ENCODE measurements around the gene RND2.

DNA sequence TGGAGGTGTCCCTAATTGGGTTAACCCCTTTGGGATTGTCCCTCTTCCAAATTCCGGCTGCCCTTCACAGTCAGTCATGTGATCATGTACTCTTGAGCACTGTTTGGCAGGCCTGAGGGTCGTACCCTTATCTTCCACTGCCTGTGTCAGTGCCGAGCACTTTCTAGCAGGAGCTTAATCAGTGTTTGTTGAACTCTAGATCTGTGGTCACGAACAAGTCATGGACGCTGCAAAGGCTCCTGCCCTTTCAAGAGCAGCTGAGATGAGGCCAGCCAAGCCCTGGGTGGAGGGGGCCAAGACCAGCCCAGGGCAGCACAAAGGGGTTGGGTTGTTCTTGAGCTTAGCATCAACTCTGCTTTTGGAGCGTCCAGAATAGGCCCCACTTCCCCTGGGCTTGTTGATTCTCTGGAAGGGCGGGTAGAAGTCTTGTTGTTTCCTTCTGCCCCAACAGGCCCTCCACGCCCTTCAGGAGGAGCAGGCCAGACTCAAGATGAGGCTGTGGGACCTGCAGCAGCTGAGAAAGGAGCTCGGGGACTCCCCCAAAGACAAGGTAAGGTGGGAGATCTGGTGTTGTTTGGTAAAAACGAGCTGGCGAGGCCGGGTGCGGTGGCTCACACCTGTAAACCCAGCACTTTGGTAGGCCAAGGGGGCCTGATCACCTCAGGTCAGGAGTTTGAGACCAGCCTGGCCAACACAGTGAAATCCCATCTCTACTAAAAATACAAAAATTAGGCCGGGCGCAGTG lies 13.1 kb upstream of the RND2 start:
- no peak for TF ChIP-seq POLR2A (IDR thresholded peaks at IDR 0.05)
- TF ChIP-seq, protein P1, sequence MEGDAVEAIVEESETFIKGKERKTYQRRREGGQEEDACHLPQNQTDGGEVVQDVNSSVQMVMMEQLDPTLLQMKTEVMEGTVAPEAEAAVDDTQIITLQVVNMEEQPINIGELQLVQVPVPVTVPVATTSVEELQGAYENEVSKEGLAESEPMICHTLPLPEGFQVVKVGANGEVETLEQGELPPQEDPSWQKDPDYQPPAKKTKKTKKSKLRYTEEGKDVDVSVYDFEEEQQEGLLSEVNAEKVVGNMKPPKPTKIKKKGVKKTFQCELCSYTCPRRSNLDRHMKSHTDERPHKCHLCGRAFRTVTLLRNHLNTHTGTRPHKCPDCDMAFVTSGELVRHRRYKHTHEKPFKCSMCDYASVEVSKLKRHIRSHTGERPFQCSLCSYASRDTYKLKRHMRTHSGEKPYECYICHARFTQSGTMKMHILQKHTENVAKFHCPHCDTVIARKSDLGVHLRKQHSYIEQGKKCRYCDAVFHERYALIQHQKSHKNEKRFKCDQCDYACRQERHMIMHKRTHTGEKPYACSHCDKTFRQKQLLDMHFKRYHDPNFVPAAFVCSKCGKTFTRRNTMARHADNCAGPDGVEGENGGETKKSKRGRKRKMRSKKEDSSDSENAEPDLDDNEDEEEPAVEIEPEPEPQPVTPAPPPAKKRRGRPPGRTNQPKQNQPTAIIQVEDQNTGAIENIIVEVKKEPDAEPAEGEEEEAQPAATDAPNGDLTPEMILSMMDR (IDR thresholded peaks at IDR 0.05) = no peak

Measured in testis (tissue), 2 donors.